Measurements from ENCODE around the gene HDAC9.

GRCh38 chr7:18995811-18996426 lies 500.4 kb downstream of the HDAC9 start:
- TF ChIP-seq POLR2A (IDR thresholded peaks at IDR 0.05; ENCODE audit: low read depth, low read length) (no peak), POLR2AphosphoS5 (IDR thresholded peaks at IDR 0.05; ENCODE audit: low read depth, low read length) (no peak), TAF1 (IDR thresholded peaks at IDR 0.05; ENCODE audit: borderline replicate concordance, low read depth, low read length) (no peak)

Measured in GM12892 (cell line).